HepG2 (cell line): Measurements from ENCODE around the gene KIF21B. TPM values are rescaled to one million over a fixed set of nuclear protein-coding genes. Genes with fewer than 3 reads are reported as not detected.

Experiments
- ATAC-seq: fragments of 200-7000 bp; cut with Tn5 transposase; 3 replicates; pipeline ENCODE4 v1.9.1; 2020; ENCODE audit warnings: mild to moderate bottlenecking, moderate library complexity
- BruUV-seq: library from RNA; stranded (reverse); fragments of 400-500 nt; replicated peaks from 2 replicates; lab custom pipeline; 2021; lab: Mats Ljungman, UMichigan
- CTCF ChIA-PET: fragments of 300-600 bp; formaldehyde crosslinking; extraction: SDS; loops from one replicate; lab custom pipeline; 2021; ENCODE audit warnings: low total read pairs, inconsistent platforms, low intra/inter-chr PET ratio; lab: Yijun Ruan, JAX
- POLR2A ChIA-PET: fragments of 350-600 bp; sonication (Branson Sonifier 250); formaldehyde crosslinking; loops from one replicate; lab custom pipeline; 2020; ENCODE audit warnings: antibody characterized with exemption, inconsistent platforms; lab: Yijun Ruan, JAX
- DNase-seq: peaks from one replicate; pipeline ENCODE4 v3.0.0-alpha.2; 2015; ENCODE audit warnings: low spot score
- FAIRE-seq: peaks from 3 replicates; lab custom pipeline; 2011; peaks lifted over from hg19 to GRCh38; lab: Jason Lieb, UNC
- H2AFZ ChIP-seq: one replicate; pipeline ENCODE4 v1.6.1; 2011; ENCODE audit warnings: low read length, inconsistent platforms
- H3K27ac ChIP-seq: fragments of 300-600 bp; 3 replicates; pipeline ENCODE4 v1.8.0; 2011; ENCODE audit warnings: mixed run types, mild to moderate bottlenecking, mixed read lengths, low read length, inconsistent platforms; ENCODE audit not compliant: insufficient read depth; ENCODE audit errors: extremely low read length
- H3K27me3 ChIP-seq, 2 experiments: fragments of 200-600 bp in 1 of 2; 2 replicates in 1 of 2; 3 replicates in 1 of 2; pipeline versions ENCODE4 v1.6.0 to v1.8.0; 2011; ENCODE audit warnings: low read length in 2 of 2, mild to moderate bottlenecking in 2 of 2, moderate library complexity in 2 of 2, inconsistent platforms in 1 of 2; ENCODE audit not compliant: insufficient read depth in 2 of 2, control insufficient read depth in 1 of 2
- H3K36me3 ChIP-seq, 2 experiments: fragments of 200-600 bp in 1 of 2; replicated peaks in 1 of 2; 2 replicates in 1 of 2; 3 replicates in 1 of 2; pipeline versions ENCODE4 v1.5.1 to v1.8.0; 2011; ENCODE audit warnings: low read length in 2 of 2, inconsistent platforms in 1 of 2; ENCODE audit not compliant: insufficient read depth in 2 of 2, control insufficient read depth in 1 of 2
- H3K4me1 ChIP-seq: 2 replicates; pipeline ENCODE4 v1.5.1; 2012; ENCODE audit warnings: low read length, inconsistent platforms; ENCODE audit not compliant: insufficient read depth
- H3K4me2 ChIP-seq: 2 replicates; pipeline ENCODE4 v1.6.0; 2011; ENCODE audit warnings: low read depth, low read length, inconsistent platforms
- H3K4me3 ChIP-seq, 3 experiments: fragments of 200-600 bp in 1 of 3; sonication (generic), shearing (Covaris generic) in 1 of 3; replicated peaks in 1 of 3; 2 replicates each; pipeline ENCODE4 v1.5.1; 2011 to 2016; ENCODE audit warnings: low read length in 3 of 3, inconsistent platforms in 2 of 3, low read depth in 2 of 3, mild to moderate bottlenecking in 2 of 3, control low read depth in 1 of 3, mixed read lengths in 1 of 3; ENCODE audit not compliant: insufficient read depth in 1 of 3
- H3K79me2 ChIP-seq: one replicate; pipeline ENCODE4 v1.6.1; 2011; ENCODE audit warnings: low read length, inconsistent platforms; ENCODE audit not compliant: insufficient read depth
- H3K9ac ChIP-seq: 2 replicates; pipeline ENCODE4 v1.6.0; 2011; ENCODE audit warnings: mild to moderate bottlenecking, low read depth, low read length, inconsistent platforms; ENCODE audit not compliant: insufficient read depth
- H3K9me3 ChIP-seq: 2 replicates; pipeline ENCODE4 v1.5.1; 2012; ENCODE audit warnings: mild to moderate bottlenecking, low read length
- H4K20me1 ChIP-seq: 2 replicates; pipeline ENCODE4 v1.6.0; 2011; ENCODE audit warnings: inconsistent platforms, mild to moderate bottlenecking, low read length, moderate library complexity; ENCODE audit not compliant: insufficient read depth
- AKNA ChIP-seq: sonication (generic); formaldehyde crosslinking; IDR thresholded peaks from 2 replicates; pipeline ENCODE4 v1.4.0; 2020; ENCODE audit warnings: missing genetic modification reagents, borderline replicate concordance
- CAMTA2 ChIP-seq: sonication (generic); formaldehyde crosslinking; IDR thresholded peaks from 2 replicates; pipeline ENCODE4 v1.4.0; 2020; ENCODE audit warnings: mild to moderate bottlenecking, missing genetic modification reagents, borderline replicate concordance
- MAFF ChIP-seq: IDR thresholded peaks from 2 replicates; pipeline ENCODE4 v1.6.1; 2011; ENCODE audit warnings: low read depth, low read length, improper control_type of control experiment
- MAFK ChIP-seq, 2 experiments: IDR thresholded peaks in 1 of 2; conservative IDR thresholded peaks in 1 of 2; 2 replicates each; pipeline ENCODE4 v1.6.1; 2011; ENCODE audit warnings: improper control_type of control experiment in 2 of 2, low read length in 2 of 2
- NFKBIZ ChIP-seq: IDR thresholded peaks from 2 replicates; pipeline ENCODE4 v1.6.1; 2018; ENCODE audit warnings: missing genetic modification reagents, missing compliant biosample characterization
- NONO ChIP-seq, 2 experiments: fragments of 450-650 bp in 1 of 2; sonication (generic) in 1 of 2; formaldehyde crosslinking in 1 of 2; IDR thresholded peaks in 1 of 2; conservative IDR thresholded peaks in 1 of 2; 2 replicates each; pipeline versions ENCODE4 v1.6.1 to v1.8.0; 2017 to 2022; ENCODE audit warnings: mild to moderate bottlenecking in 1 of 2, missing genetic modification reagents in 1 of 2, moderate library complexity in 1 of 2
- NR3C1 ChIP-seq: sonication (generic); formaldehyde crosslinking; IDR thresholded peaks from 2 replicates; pipeline ENCODE4 v1.4.0; 2020; ENCODE audit warnings: missing genetic modification reagents
- TEAD3 ChIP-seq: optimal IDR thresholded peaks from 2 replicates; pipeline ENCODE3; 2016; ENCODE audit warnings: borderline replicate concordance
- TFDP1 ChIP-seq: IDR thresholded peaks from 2 replicates; pipeline ENCODE4 v1.6.1; 2016; ENCODE audit warnings: missing compliant biosample characterization, missing genetic modification reagents, borderline replicate concordance
- ZNF224 ChIP-seq: sonication (generic); formaldehyde crosslinking; IDR thresholded peaks from 2 replicates; pipeline ENCODE4 v1.5.0; 2020; ENCODE audit warnings: mild to moderate bottlenecking, missing genetic modification reagents
- ZNF256 ChIP-seq: sonication (generic); formaldehyde crosslinking; conservative IDR thresholded peaks from 2 replicates; pipeline ENCODE4 v1.4.0; 2020; ENCODE audit warnings: missing genetic modification reagents
- ZNF784 ChIP-seq: sonication (generic); formaldehyde crosslinking; IDR thresholded peaks from 2 replicates; pipeline ENCODE4 v1.5.1; 2020; ENCODE audit warnings: missing genetic modification reagents, mild to moderate bottlenecking, borderline replicate concordance
- ZNF816 ChIP-seq: sonication (generic); formaldehyde crosslinking; IDR thresholded peaks from 2 replicates; pipeline ENCODE4 v1.8.0; 2022; ENCODE audit warnings: missing genetic modification reagents, mild to moderate bottlenecking, borderline replicate concordance
- ZNF878 ChIP-seq: sonication (generic); formaldehyde crosslinking; IDR thresholded peaks from 2 replicates; pipeline ENCODE4 v1.8.1; 2023; ENCODE audit warnings: mild to moderate bottlenecking, missing genetic modification reagents, moderate library complexity
- WGBS: methylation state at CpG from one replicate; pipeline ENCODE4 v1.1.6; 2017; ENCODE audit warnings: low lambda C conversion rate; 5-methylcytosine and 5-hydroxymethylcytosine counted together
- in situ Hi-C: cut with HindIII; loops from 2 replicates; pipeline ENCODE4 v1.10.0; 2017; ENCODE audit warnings: low pct_unique_long_range_greater_than_20kb; ENCODE audit not compliant: extremely low pct_ligation_motif_present
- intact Hi-C: fragments of 100-400 bp; cut with micrococcal nuclease; formaldehyde crosslinking; loops from one replicate; pipeline ENCODE4 v1.10.0; 2022; ENCODE audit not compliant: unreplicated experiment
- polyA plus RNA-seq, 8 experiments: library from polyadenylated mRNA; depleted of rRNA in 3 of 8; stranded (reverse) in 7 of 8; unstranded in 1 of 8; fragments of >200 nt; fragmentation: Illumina TruSeq in 4 of 8; extraction: Trizol in 4 of 8; gene quantifications; 2 replicates each; pipeline versions ENCODE4 v1.2.1 to v1.2.3, GENCODE V29; 2011 to 2016; ENCODE audit warnings: low read depth in 4 of 8, missing spikeins in 1 of 8, mixed read lengths in 1 of 8; ENCODE audit not compliant: insufficient read depth in 1 of 8
- total RNA-seq, 5 experiments: library from RNA; depleted of rRNA; stranded (reverse); fragments of >200 nt; fragmentation: Illumina TruSeq; extraction: Trizol; gene quantifications; 2 replicates each; pipeline ENCODE4 v1.2.3, GENCODE V29; 2016; ENCODE audit warnings: low read depth in 1 of 5

KIF21B gene
- total and polyA plus RNA-seq, 2 of the 13 experiments (the other 11 are each of a cell fraction or from before 2014, with no cell fraction given) = 0.17 to 0.20 TPM

- TF ChIP-seq TFDP1 = no peak
- no peak for TF ChIP-seq TEAD3
Measured at GRCh38 chr1:200980452-200980772, 43.1 kb downstream of the KIF21B start (continued).

- ATAC-seq (peak; percentile 86), FAIRE-seq (no peak), DNase-seq (peak; percentile 24)
- Histone ChIP-seq H3K4me3 (no peak overlapping the region), H3K4me2 (no peak overlapping the region), H3K27ac (no peak overlapping the region), H2AFZ (no peak overlapping the region), H3K4me1 (no peaks in the 10 kb centered on the region), H3K79me2 (no peaks in the 10 kb centered on the region), H3K9ac (no peak overlapping the region), H3K9me3 (peaks cover 4% of the 10 kb centered on the region; the same call in 1 of the 2 replicates), H3K36me3 (no peaks in the 10 kb centered on the region), H4K20me1 (no peaks in the 10 kb centered on the region), H3K27me3 (no peaks in the 10 kb centered on the region)
- no TSS peak for BruUV-seq
- in situ Hi-C loops (loop anchor here (5.0 to 10.0 kb wide), 2 partner anchors 62 to 135 kb away; partner anchors contain the start of gene CACNA1S), intact Hi-C loops (no loop called here)
- 45% methylated on average over 11 of the region's 13 CpGs for WGBS
- POLR2A ChIA-PET = no interaction called here
- CTCF ChIA-PET = interaction anchor here (1.4 kb wide), 1 partner anchor 63 kb away, joined by 8 read pairs; no protein-coding TSS in a partner anchor
- no peak for TF ChIP-seq ZNF816 (CRISPR knock-in tag)
- TF ChIP-seq NONO (IDR thresholded peaks at IDR 0.05) = no peak
- TF ChIP-seq NONO (CRISPR knock-in tag; conservative IDR thresholded peaks at IDR 0.05) = no peak
- TF ChIP-seq CAMTA2 = no peak
- no peak for TF ChIP-seq ZNF256
- no peak for TF ChIP-seq ZNF784 (CRISPR knock-in tag)
- TF ChIP-seq AKNA (CRISPR knock-in tag) = no peak
- no peak for TF ChIP-seq ZNF878 (CRISPR knock-in tag)
- TF ChIP-seq ZNF224 = peak; percentile 100
- TF ChIP-seq MAFK (conservative IDR thresholded peaks at IDR 0.05 in 1 of 2, IDR thresholded peaks at IDR 0.05 in 1 of 2; ENCODE audit: low read length in 2 of 2) = peak; percentile 77 to 92
- TF ChIP-seq NR3C1 = no peak
- peak; percentile 86 for TF ChIP-seq MAFF
- TF ChIP-seq NFKBIZ (CRISPR knock-in tag) = no peak
Measured at GRCh38 chr1:200979574-200980451, 43.7 kb downstream of the KIF21B start.
